OCI-M1 (cell line): ENCODE measurements around the gene PARD6A.

Experiments
- DNase-seq: peaks from one replicate; lab custom pipeline; 2025; lab: John Stamatoyannopoulos, UW

Gene PARD6A, protein sequence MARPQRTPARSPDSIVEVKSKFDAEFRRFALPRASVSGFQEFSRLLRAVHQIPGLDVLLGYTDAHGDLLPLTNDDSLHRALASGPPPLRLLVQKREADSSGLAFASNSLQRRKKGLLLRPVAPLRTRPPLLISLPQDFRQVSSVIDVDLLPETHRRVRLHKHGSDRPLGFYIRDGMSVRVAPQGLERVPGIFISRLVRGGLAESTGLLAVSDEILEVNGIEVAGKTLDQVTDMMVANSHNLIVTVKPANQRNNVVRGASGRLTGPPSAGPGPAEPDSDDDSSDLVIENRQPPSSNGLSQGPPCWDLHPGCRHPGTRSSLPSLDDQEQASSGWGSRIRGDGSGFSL

DNA sequence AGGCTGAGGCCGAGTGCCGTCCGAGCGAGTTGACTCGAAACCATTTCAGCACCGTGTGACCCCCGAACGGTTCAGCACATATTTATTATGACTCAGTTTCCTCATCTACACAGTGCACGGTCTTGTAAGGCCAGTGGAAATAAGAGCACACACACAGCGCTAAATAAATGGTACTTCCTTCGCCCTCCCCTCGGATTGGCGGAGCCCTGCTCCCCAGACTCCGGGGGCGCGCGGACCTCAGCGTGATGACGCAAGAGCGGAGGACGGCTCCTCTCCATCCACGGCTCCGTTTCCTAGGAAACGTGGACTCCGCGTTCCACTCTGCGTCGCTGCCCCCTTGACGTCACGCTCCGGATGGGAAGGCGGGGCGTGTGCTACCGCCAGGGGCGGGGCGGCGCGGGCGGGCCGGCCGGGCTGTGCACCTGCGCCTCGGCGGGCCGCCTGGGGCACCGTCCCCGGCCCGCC is at the start of gene PARD6A:
TSS of gene PARD6A (plus strand) at position 397 of the 465 bp plus-strand sequence. CDS start 79 bp downstream, outside the sequence.
- peak; percentile 97 for DNase-seq

DNA sequence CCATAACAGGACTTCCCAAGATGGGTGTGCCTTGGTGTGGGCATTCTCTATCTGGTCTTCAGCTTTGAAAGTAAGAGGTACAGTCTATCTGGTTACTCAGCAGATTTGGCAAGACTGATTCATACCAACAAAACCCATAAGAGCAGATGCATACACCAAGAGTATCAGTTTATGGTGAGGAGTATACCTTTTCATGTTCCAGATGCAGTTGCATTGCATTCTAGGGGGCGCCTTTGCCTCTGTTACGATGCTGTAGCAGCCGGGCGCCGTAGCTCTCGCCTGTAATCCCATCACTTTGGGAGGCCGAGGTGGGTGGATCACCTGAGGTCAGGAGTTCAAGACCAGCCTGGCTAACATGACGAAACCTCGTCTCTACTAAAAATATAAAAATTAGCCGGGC is 47.0 kb upstream of the PARD6A start:
- no peak for DNase-seq

DNA sequence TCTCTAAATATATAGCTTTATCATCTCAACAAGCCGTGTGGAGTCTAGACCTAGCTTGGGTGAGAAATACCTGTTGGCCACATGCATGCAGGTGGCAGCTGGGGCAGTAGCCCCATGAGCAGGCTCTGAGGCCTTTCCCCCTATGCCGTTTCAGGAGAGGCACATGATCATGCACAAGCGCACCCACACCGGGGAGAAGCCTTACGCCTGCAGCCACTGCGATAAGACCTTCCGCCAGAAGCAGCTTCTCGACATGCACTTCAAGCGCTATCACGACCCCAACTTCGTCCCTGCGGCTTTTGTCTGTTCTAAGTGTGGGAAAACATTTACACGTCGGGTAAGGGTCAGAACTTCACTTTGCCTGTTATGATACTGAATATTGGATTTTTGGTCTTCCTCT is 32.5 kb upstream of the PARD6A start:
- no peak for DNase-seq

DNA sequence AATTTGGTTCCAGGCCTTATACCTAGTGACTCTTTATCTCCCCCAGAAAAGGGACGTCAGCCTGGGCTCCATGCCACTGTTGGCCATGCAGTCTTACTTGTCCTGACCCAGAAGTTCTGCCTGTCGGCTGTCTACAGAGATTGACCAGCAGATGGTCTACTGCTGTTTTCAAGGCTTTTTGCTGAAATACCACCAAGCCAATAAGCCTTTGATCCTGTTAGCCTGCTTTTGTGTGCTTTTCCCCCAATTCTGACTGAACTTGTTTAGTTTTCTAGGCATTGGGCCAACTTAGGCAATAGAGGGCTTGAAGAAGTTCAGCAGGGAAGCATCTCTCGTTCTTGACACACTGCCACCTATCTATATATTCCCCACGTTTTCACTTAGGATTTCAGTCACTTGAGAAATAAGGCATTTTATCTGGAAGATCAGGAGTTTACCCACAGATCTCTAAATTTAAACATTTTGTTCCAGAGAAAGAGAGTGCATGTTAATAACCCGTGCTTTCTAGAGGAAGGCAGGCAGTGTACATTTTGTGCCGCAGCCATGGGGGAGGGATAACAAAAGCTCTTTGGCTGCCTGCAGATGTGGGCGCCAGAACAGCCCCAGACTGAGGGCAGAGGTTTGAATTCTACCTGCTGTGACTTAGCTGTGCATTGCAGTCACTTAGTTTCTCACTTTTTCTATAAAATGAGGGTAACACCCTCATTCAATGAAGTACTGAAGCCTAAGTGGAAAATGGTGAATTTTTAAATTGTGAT is 28.2 kb upstream of the PARD6A start:
- no peak for DNase-seq

DNA sequence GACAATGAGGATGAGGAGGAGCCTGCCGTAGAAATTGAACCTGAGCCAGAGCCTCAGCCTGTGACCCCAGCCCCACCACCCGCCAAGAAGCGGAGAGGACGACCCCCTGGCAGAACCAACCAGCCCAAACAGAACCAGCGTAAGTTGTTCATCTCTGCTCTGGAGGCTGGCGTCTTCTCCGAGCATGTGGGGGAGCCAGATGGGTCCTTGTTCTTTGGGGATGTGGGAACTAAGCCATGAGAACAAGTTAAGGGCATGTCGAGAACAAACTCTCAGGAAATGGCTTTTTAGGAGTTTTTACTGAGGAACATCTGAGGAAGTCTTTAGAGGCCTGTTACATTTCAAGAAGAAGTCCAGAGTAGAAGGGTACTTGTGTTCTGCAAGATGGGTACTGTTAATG is 24.0 kb upstream of the PARD6A start:
- no peak for DNase-seq

DNA sequence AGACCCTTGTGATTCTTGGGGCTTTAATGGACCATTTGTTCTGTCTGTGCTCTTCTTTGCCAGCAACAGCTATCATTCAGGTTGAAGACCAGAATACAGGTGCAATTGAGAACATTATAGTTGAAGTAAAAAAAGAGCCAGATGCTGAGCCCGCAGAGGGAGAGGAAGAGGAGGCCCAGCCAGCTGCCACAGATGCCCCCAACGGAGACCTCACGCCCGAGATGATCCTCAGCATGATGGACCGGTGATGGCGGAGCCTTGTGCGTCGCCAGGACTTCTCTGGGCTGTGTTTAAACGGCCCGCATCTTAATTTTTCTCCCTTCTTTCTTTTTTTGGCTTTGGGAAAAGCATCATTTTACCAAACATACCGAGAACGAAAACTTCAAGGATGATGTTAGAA is 23.1 kb upstream of the PARD6A start:
- no peak for DNase-seq

DNA sequence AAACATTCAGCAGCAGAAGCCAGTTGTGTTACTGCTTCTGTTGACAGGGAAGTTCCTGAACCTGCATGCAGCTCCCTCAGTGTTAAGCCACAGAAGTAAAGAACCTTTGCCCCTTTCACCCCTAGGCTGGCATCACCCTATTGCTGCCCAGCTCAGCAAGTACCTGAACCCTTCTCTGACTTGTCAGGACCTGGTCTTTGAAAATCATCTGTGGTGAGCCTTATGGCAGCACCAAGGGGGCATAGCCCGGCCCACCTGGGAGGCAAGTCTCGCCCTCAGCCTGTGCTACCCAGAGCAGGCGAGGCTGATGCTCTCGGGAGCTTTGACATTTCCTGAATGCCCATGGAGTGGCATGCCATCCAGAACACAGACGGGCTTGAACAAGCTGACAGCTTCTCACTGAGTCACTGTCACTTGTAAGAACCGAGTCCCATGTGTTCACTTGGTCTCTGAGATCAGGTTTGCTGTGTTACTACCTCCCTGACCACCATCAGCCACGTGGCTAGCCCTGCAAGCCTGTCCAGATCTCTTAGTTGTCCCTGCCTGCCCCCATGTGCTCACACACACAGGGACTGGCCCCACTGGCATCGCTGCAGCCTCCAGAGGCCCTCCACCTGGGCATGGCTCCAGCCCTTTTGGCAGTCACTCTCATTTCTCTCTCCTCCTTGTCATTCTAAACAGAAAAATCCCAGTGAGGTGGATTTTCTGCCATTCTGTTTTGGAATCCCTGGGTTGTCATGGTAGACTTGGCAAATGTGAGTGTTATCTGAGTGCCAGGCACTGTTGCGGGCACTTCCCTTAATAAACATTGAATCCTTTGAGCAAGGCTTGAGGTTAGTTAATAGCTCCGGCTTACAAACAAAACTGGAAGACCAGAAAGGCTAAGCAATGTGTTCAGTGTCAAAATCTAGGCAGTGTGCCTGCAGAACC is 18.7 kb upstream of the PARD6A start:
- DNase-seq = no peak

DNA sequence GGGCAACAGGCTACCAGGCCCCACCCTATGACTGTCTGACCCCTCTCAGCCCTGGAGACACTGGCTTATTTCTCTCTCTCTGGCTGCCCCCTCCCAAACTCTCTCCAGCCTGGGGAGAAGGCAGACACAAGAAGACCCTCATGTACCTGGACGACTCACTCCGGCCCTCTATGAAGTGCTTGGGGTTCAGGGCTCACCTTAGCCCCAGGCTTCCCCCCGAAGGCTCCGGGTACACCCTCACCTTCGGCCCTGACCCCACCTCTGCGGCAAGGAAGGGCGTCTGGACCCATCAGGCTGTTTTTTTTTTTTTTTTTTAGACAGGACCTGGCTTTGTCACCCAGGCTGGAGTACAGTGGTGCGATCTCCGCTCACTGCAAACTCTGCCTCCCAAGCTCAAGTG is 16.7 kb upstream of the PARD6A start:
- no peak for DNase-seq

DNA sequence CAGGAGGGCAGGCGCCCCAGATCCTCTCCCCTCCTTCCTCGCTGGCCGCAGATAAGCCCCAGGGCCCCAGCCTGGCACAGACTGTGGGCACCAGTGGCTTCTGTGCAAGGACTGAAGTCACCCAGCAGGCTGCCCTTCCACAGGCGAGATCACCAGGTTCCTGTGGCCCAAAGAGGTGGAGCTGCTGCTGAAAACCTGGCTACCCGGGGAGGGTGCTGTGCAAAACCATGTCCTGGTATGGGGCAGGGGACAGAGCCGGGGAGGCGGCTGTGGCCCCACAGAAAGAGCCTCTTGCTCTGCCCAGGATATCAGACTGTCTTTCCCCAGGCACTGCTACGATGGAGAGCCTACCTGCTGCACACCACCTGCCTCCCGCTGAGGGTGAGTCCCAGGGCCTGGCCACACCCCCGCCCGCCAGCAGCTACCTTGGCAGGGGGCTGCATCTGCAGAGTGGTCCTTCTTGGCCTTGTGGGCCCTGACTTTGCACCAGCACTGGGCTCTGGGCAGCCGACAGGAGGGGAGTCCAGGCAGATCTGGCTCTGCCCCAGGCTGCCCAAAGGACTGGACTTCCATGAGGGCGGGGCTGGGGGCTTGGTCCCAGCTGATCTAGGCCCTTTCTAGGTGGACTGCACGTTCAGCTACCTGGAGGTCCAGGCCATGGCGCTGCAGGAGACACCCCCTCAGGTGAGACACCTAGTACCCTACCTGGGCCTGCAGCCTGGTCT is 15.2 kb upstream of the PARD6A start:
- no peak for DNase-seq

DNA sequence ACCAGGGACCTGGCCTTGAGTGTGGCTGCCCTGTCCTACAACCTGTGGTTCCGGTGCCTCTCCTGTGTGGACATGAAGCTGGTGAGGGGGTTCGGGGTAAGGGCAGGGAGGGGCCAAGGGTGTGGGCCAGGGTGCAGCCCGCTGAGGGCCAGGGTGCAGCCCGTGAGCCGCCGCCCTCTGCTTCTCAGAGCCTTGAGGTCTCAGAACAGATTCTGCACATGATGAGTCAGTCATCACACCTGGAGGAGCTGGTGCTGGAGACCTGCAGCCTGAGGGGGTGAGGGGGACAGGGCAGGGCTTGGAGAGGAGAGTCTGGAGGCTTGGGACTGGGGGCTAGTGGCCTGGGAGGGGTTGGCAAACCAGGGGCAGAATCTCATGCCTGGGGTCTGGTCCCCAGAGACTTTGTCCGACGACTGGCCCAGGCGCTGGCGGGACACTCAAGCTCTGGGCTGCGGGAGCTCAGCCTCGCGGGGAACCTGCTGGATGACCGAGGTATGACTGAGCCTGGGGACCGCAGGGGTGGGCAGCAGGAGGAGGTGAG is 13.6 kb upstream of the PARD6A start:
- DNase-seq = no peak

DNA sequence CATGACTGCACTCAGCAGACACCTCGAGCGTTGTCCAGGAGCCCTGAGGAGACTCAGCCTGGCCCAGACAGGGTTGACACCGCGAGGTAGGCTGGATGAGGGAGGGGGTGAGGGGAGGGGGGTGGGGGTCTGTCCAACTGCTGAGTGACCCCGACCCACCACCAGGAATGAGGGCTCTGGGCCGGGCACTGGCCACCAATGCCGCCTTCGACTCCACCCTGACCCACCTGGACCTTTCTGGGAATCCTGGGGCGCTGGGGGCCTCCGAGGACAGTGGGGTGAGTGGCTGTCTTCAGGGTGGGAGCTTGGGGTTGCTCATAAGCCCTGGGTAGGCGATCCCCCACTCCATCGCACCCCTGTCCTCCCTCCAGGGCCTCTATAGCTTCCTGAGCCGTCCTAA is 13.1 kb upstream of the PARD6A start:
- DNase-seq = no peak

DNA sequence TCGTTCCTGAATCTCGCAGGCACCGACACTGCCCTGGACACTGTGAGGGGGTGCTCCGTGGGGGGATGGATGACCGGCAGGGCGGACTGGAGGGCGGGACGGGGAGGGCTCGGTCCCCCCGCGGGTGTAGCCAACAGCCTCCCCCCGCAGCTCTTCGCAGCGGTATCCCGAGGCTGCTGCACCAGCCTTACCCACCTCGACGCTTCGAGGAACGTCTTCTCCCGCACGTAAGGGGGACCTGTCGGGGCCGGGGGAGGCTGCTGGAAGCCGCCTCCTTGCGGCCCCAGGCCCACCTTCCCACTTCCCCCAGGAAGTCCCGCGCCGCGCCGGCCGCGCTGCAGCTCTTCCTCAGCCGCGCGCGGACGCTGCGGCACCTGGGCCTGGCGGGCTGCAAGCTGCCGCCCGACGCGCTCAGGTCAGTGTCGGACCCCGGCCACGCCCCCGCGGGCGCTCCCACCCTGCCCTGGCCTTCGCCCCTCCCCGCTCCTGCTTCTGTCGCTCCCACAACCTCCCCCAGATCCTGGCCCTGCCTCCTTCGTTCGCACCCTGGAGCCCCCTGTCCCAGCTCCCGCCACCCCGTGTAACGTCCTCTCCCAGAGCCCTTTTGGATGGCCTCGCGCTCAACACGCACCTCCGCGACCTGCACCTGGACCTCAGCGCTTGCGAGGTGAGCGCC is 12.5 kb upstream of the PARD6A start:
- DNase-seq = no peak

DNA sequence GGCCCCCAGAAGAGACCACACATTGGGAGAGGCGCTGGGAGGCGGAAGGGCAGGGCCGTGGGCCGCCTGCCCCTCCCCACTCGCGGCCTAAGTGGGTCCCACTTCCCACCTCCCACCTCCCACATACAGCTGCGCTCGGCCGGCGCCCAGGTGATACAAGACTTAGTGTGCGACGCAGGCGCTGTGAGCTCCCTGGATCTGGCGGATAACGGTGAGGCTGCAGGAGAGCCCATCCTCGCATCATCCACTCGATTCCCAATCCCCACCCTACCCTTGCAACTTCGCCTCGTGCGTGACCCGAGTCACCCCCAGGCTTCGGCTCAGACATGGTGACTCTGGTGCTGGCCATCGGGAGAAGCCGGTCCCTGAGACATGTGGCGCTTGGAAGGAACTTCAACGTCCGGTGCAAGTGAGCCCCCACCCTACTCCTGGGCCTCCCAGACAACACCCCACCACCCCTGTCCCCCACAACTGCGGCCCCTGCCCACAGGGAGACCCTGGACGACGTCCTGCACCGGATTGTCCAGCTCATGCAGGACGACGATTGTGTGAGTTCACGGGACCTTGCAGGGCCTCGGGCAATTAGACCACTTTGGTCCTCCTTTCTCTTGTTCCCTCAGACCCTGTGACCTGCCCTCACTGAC is 11.9 kb upstream of the PARD6A start:
- DNase-seq = no peak

DNA sequence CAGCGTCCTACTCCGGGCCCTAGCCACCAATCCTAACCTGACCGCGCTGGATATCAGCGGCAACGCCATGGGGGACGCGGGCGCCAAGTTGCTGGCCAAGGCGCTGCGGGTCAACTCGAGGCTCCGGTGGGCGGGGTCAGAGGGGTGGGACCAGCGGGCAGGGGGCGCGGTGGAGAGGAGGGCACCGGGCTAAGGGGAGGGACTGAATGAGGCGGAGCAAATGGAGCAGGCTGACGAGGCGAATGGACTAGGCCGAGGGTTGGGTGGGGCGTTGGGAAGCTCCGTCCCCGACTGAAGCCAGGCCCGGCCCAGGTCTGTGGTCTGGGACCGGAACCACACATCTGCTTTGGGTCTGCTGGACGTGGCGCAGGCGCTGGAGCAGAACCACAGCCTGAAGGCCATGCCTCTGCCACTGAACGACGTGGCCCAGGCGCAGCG is 11.2 kb upstream of the PARD6A start:
- DNase-seq = no peak

DNA sequence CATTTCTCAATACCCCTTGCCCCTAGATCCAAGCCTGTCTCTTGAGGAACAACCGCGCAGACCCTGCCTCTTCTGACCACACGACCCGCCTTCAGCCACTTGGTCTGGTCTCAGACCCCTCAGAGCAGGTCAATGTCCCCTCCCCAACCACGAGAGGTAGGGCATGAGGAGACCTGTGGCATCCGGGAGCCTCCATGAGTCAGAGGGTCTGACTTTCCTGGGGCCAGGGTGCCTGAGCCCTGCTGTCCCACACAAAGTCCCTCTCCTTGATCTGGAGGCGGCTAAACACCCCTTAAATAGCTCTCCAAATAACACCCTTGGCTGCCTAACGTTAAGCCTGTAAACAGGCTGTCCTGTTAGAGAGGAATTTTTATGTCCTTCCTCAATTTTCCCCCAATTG is 10.7 kb upstream of the PARD6A start:
- no peak for DNase-seq

DNA sequence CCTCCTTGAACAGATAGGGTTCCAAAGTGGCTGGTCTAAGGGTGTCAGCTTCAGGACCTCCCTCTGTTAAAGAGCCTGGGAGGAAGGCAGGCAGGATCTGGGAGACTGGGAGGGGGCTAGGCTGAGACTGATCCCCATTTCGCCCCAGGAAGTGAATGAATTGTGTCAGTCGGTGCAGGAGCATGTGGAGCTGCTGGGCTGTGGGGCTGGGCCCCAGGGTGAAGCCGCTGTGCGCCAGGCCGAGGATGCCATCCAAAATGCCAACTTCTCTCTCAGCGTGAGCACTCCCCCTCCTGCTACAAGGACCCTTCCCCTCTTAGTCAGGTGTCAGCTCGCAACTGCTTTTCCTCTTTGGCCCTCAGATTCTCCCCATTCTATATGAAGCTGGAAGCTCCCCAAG is 9.7 kb upstream of the PARD6A start:
- no peak for DNase-seq

DNA sequence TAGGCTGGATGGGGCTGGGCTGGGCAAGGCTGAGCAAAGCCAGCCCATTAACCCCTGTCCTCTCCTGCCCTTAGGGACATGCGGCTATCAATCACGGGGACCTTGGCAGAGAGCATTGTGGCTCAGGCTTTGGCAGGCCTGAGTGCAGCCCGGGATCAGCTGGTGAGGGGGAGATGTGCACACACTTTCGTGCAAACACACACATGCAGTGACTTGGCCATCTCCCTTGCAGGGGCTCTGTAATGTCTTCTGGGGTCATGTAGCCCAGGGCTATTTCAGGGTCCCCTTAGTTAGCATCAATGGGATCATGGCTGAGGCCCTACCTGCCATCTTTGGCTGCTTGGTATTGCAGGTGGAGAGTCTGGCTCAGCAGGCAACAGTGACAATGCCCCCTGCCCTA is 8.9 kb upstream of the PARD6A start:
- no peak for DNase-seq

DNA sequence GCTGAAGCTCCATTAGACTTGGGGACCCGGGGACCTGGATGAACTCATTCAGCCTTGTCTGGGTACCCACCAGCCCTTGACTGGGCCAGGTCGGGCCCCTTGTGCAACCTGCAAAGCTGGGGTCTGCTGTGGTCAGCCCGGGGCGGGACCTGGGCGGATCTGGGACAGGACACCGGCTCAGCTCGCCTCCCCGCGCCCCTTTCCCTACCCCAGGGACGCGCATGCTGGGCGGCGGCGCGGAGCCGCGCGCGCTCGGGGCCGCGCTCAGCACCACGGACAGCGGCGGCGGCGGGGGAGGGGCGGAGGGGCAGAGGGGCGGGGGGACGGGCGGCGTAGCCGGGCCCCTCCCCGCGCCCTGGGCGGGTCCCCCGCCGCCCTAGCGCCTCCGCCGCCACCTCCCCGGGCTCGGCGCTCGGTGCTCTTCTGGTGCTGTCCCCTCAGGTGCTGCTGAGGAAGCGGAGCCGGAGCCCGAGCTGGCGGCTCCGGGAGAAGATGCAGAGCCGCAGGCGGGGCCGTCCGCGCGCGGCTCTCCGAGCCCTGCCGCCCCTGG is 8.1 kb upstream of the PARD6A start:
- DNase-seq = no peak

DNA sequence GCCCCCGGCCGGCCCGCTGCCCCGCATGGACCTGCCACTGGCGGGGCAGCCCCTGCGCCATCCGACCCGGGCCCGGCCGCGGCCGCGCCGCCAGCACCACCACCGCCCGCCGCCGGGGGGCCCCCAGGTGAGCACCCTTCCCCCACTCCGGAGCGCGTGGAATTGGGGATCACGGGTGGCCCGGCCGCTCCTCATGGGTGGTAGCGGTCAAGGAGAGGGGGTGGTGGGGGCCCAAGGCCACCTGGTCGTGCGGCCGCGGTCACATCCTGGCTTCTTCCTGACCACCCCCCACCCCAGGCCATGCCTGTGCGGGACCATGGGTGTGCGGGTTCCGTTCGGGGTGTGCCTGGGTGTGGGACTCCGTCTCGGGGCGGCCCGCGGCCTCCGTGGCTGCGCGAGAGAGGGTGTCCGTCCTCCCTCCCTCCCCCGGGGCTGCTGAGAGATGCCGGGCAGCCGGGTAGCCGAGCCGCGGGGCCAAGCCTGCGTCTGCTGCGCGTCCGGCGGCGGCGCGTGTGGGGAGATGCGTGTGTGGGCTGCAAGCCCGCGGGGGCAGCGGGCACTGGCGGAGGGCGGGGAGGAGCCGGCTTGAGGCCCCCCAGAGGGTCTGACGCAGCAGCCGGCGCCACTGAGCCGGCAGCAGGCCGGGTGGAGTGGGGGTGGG is 7.5 kb upstream of the PARD6A start:
- no peak for DNase-seq
